WI38 (cell line): ENCODE measurements around the gene ABCF3.

ENCODE experiments used
- H3K4me3 ChIP-seq: 2 replicates; pipeline ENCODE4 v1.5.1; 2011; ENCODE audit warnings: low read depth, mild to moderate bottlenecking, control low read depth, low read length
- TF ChIP-seq, protein P1 (sequence below): IDR thresholded peaks from 2 replicates; pipeline ENCODE4 v1.5.1; 2012; ENCODE audit warnings: low read depth, mild to moderate bottlenecking, control low read depth, low read length

ABCF3 gene

DNA sequence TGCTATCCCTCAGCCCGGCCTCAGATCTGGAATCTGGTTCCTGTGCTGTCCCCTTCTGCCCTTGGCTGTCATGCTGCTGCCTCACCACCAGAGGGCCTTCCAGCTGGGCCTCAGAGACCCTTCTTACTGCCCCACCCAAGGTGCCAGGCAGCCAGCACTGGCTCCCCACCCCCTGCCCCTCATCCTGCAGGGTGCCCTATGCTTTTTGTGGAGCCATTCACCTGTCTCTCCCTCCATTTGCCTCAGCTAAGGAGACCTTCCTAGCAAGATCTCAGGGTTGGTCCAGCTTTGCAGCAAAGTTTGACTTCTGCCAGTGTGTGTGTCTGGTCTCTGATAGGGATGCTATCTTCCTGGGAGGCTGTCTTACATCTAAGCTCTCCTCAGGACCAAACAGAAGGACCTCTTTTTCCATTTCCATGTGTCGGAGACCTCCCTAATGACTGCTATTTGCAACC lies 41.5 kb downstream of the ABCF3 start:
- TF ChIP-seq, protein P1, sequence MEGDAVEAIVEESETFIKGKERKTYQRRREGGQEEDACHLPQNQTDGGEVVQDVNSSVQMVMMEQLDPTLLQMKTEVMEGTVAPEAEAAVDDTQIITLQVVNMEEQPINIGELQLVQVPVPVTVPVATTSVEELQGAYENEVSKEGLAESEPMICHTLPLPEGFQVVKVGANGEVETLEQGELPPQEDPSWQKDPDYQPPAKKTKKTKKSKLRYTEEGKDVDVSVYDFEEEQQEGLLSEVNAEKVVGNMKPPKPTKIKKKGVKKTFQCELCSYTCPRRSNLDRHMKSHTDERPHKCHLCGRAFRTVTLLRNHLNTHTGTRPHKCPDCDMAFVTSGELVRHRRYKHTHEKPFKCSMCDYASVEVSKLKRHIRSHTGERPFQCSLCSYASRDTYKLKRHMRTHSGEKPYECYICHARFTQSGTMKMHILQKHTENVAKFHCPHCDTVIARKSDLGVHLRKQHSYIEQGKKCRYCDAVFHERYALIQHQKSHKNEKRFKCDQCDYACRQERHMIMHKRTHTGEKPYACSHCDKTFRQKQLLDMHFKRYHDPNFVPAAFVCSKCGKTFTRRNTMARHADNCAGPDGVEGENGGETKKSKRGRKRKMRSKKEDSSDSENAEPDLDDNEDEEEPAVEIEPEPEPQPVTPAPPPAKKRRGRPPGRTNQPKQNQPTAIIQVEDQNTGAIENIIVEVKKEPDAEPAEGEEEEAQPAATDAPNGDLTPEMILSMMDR, result peak; percentile 83

DNA sequence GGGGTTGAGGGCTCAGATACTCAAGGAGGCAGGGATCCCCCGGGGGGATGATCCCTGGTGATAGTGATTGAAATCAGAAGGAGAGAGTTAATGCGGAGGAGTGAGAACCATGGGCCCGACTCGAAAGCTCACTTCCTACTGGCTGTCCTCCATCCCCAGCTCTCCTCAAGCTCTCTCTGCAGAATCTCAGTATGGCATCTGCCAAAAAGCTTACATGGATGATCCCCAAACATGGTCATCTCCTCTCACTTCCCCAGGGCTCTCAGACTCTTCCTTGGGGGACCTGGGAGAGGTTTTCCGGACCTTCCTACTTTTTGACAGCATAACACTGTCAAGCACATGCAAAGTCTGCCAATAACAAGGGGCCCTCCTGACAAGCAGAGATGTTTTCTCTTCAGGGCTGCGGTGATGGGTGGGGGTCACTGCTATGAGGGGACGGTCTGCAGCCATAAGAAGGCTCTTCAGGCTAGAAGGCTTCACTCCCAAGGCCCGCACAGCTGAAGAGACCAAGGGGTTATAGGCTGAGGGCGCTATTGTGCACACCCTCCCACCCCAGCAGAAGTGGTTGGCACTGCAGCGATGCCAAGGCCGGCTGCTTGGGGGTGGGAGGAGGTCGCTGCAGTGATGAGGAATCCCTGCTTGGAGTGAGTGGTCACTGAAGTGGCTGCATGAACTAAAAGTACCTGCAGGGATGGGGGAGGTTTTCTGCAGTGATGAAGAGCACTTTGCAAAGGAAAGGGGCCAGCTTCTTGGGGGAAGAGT lies 42.6 kb downstream of the ABCF3 start:
- TF ChIP-seq, protein P1, result no peak
- H3K4me3 ChIP-seq, result no peak overlapping the region

More for the DNA sequence above, 41.5 kb downstream of the ABCF3 start:
- no peak overlapping the region for H3K4me3 ChIP-seq

DNA sequence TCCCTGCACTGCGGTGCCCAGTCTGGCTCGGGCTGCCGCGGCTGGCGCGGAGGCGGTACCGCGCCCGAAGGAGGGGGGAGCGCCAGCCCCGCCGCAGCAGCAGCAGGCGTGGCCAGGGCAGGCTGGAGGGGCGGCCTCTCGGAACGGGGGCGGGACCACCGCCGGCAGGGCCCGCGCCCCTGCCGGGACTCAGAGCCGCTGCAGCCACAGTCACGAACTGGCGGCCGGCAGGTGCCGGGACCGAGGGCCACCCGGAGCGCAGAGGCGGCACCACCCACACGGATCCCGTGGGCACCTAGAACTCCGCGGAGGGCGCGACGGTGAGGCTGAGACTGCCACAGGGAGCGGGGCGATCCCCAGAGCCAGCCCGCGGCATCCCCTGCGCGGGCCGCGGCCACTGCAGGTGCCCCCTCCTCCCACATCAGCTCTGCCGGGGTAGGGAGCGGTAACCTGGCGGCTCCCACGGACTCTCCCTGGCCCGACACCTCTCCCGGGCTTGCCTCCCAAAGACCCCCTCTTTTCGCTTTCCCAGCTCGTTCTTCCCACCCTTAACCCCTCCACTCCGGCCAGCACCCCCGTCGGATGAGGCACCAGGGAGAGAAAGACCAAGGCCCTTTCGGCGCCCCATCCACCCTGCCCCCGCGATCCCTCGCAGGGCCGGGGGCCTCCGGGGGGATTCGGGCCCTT lies 43.5 kb downstream of the ABCF3 start, which contains the start of gene VWA5B2:
Gene VWA5B2 (plus strand): TSS at position 192 of the 687 bp plus-strand sequence. CDS start 944 bp downstream, outside the sequence.
- TF ChIP-seq, protein P1, result 0 out of 2 replicates have a peak, but pooled peaks have one; percentile 5
- H3K4me3 ChIP-seq, result peak within 1 kb of the TSS; percentile 39

DNA sequence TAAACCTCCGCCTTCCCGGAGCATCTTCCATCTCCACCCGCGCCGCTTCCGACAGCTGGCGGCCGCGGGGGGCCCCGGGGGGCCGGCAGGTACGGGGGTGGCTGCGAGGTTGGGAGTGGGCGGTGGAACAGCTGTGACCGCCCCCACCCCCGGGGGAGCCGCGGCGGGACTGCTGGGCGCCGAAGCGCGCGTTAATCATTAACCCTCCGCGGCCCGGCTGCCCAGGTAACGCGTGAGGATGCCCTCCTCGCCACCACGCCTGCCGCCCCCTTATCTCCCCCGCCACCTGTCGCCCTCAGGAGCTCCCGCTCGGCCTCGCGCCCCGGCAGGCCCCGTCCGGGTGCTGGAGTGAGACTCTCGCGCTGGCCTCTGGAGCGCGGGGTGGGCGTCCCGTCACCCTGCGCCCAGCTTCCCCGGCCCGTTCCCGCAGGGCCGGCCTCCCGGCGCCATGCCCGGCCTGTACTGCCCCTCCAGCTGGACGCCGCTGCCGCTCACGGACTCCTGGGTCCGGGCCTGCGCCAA lies 44.1 kb downstream of the ABCF3 start:
- TF ChIP-seq, protein P1, result no peak

DNA sequence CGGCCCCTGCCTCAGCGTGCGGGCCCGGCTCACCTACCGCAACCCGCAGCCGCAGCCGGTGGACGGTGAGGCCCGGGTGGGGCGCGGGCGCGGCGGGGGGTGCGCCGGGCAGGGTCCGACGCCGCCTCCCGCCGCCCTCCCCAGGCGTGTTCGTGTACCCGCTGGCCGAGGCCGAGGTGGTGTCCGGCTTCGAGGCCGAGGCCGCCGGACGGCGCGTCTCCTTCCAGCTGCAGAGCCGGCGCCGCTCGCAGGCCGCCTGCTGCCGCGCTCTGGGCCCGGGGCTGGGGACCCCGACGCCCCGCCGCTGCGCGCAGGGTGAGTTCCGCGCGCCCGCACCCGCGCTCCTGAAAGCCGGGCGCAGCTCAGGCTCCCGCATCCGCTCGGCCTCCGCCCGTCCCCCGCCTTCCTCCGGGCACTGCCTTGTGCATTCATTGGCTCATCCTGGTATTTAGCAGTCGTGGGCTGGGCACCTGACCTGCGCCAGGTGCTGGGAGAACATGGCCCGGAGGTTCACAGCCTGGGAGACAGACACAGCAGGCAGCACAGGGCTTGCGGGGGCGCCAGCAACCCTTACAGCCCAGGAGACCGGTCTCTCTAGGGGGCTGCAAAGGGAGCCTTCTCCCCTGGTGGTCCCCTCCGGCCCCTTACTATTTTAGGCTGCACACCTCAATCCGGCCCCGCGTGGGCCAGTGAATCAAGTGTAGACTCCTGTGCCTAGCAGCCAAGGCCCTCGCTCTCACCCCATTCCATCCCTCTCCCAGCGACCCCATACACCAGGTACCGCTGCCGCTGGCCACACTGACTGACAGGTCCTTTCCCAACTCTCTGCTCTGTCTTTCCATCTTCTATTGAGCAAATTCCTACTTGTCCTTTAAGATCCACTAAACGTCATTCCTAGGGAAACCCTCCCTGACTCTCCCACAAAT lies 44.9 kb downstream of the ABCF3 start:
- TF ChIP-seq, protein P1, result no peak
- H3K4me3 ChIP-seq, result no peak overlapping the region

More for the DNA sequence above, 44.1 kb downstream of the ABCF3 start:
- no peak overlapping the region for H3K4me3 ChIP-seq

DNA sequence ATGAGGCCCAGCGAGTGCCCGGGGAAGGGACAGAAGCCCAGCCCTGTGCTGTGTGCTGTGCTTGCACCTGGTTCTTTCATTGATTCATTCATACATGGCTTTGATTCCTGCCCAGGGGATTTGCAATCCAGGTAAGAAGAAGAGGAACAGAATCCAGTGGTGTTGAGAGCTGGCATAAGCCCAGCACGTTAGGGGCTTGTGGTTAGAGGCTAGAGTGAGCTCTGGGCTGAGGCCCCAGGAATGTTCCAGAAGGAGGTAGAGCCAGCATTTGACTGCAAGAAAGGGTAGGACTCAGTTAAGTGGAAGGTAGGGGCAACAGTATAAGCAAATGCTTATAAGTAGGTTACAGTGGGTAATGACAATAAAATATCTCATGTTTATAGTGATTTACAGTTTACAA lies 45.7 kb downstream of the ABCF3 start:
- TF ChIP-seq, protein P1, result no peak
- H3K4me3 ChIP-seq, result no peak overlapping the region
